Lower leg skin (tissue), 4 donors: Measurements from ENCODE around the gene DACT2. TPM values are rescaled to one million over a fixed set of nuclear protein-coding genes. Genes with fewer than 3 reads are reported as not detected.

Experiments
- DNase-seq, 2 donors: peaks; one replicate each; pipeline ENCODE4 v3.0.0-alpha.2; 2019; ENCODE audit warnings: low spot score in 2 of 2
- H3K4me3 ChIP-seq: fragments of 200-600 bp; sonication (generic); 2 replicates; pipeline ENCODE4 v1.5.1; 2017; ENCODE audit warnings: mild to moderate bottlenecking, low read depth; ENCODE audit not compliant: poor library complexity, severe bottlenecking
- CTCF ChIP-seq, 3 donors: fragments of 450-650 bp; IDR thresholded peaks; one replicate each; pipeline ENCODE4 v1.5.1; 2016; ENCODE audit warnings: antibody characterized with exemption in 3 of 3, mild to moderate bottlenecking in 3 of 3, moderate library complexity in 2 of 3
- POLR2A ChIP-seq, 2 donors: fragments of 450-650 bp; IDR thresholded peaks; one replicate each; pipeline ENCODE4 v1.6.1; 2016 to 2017; ENCODE audit warnings: antibody characterized with exemption in 2 of 2, mild to moderate bottlenecking in 1 of 2, moderate library complexity in 1 of 2
- intact Hi-C: fragments of 100-400 bp; cut with DNase I; formaldehyde crosslinking; loops from one replicate; pipeline ENCODE4 v1.15.0; 2023; ENCODE audit warnings: low total_unique reads
- total RNA-seq, 4 donors: library from RNA; depleted of rRNA; stranded (reverse); fragments of >200 nt; gene quantifications; one replicate each; pipeline ENCODE4 v1.1.0, GENCODE V29; 2016

DACT2 gene
- total RNA-seq, 4 donors from 2014 or later = 11.1 to 19.1 (median 15.4) TPM

DNA sequence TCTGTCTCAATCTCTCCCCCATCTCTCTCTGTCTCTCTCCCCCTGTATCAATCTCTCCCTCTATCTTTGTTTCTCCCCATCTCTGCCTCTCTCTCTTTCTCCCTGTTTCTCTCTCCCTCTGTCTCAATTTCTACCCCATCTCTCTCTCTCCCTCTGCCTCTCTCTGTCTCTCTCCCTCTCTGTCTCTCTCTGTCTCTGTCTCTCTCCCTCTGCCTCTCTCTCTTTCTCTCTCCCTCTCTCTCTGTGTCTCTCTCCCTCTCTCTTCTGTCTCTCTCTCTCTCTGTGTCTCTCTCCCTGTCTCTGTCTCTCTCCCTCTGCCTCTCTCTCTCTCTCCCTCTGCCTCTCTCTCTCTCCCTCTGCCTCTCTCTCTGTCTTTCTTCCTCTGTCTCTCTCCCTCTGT is 62.6 kb downstream of the DACT2 start:
- DNase-seq = no peak
- intact Hi-C loops = no loop called here
- TF ChIP-seq POLR2A (IDR thresholded peaks at IDR 0.05) = no peak
- no peak for TF ChIP-seq CTCF (IDR thresholded peaks at IDR 0.05)
- H3K4me3 ChIP-seq = no peak overlapping the region

Other genes with a start within 250 kb of the DACT2 start
- gene FRMD1, start 240.6 kb downstream of the DACT2 start, total RNA-seq = 1 to 10 TPM in 2 of 4 donors, under 1 TPM in 2; 0.32 to 1.2 (median 0.72) TPM
- gene SMOC2, start 121.4 kb upstream of the DACT2 start, total RNA-seq = 10 to 100 TPM; 12.5 to 26.1 (median 13.0) TPM